ENCODE results near the gene METRN.

The METRN gene

DNA sequence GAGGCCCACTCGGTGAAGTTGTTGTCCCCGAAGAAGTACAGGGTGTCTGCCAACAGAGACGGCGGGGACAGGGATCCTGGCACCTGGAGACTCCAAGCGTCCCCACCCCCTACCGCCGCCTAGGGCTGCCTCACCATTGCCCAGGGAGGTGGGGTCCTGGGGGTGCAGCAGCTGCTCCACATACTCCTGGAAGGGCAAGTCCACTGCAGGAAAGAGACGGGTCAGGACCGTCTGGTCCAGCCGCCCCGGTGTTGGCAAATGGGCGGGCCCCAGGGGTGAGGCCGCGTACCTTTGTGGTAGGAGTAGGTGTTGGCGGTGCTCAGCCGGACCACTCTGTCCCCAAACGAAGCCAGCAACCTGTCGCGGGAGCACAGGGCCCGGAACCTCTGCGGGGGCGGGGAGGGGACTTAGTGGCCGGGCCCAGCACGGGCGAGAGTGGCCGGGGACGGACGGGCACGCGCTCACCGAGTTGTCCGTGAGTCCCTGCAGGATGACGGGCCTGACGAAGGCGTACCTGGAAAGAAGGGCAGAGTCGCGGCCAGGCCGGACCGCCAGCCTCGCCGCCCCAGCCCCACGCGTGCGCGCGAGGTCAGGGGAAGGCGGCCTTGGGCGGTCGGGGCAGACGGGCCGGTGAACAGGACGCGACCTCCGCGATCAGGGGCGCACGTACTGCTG, 31.4 kb upstream of the METRN start (continued):
- TF ChIP-seq ZNF510 (tag by site-specific recombination; IDR thresholded peaks at IDR 0.05; ENCODE audit: insufficient replicate concordance) (no peak), SCRT1 (tag by site-specific recombination; IDR thresholded peaks at IDR 0.05; ENCODE audit: borderline replicate concordance) (peak; percentile 65), ZNF792 (tag by site-specific recombination; IDR thresholded peaks at IDR 0.05) (no peak; the same call in 1 of the 2 replicates), KLF9 (tag by site-specific recombination; IDR thresholded peaks at IDR 0.05; ENCODE audit: low read depth) (peak; percentile 77), KLF8 (tag by site-specific recombination; IDR thresholded peaks at IDR 0.05) (peak; percentile 97), ZNF311 (tag by site-specific recombination; IDR thresholded peaks at IDR 0.05; ENCODE audit: borderline replicate concordance) (no peak), WT1 (tag by site-specific recombination; IDR thresholded peaks at IDR 0.05) (peak; percentile 48), ZNF48 (tag by site-specific recombination; IDR thresholded peaks at IDR 0.05) (no peak), ZNF423 (tag by site-specific recombination; IDR thresholded peaks at IDR 0.05) (no peak), ZBTB20 (tag by site-specific recombination; IDR thresholded peaks at IDR 0.05) (peak; percentile 48; the same call in 1 of the 2 replicates), ZBTB8A (tag by site-specific recombination; IDR thresholded peaks at IDR 0.05) (peak; percentile 4), ZNF521 (tag by site-specific recombination; IDR thresholded peaks at IDR 0.05) (no peak), ZNF791 (tag by site-specific recombination; IDR thresholded peaks at IDR 0.05) (no peak), ZNF548 (tag by site-specific recombination; IDR thresholded peaks at IDR 0.05) (no peak), REPIN1 (tag by site-specific recombination; IDR thresholded peaks at IDR 0.05; ENCODE audit: low read depth) (peak; percentile 16; the same call in 1 of the 2 replicates), ZFP41 (tag by site-specific recombination; IDR thresholded peaks at IDR 0.05; ENCODE audit: borderline replicate concordance) (no peak), ZFP37 (tag by site-specific recombination; IDR thresholded peaks at IDR 0.05) (peak; percentile 90; the same call in 1 of the 2 replicates), ZNF341 (tag by site-specific recombination; IDR thresholded peaks at IDR 0.05; ENCODE audit: low read depth) (peak; percentile 70), SALL2 (tag by site-specific recombination; IDR thresholded peaks at IDR 0.05; ENCODE audit: borderline replicate concordance) (no peak), ZNF16 (tag by site-specific recombination; IDR thresholded peaks at IDR 0.05; ENCODE audit: low read depth) (no peak), ZNF19 (tag by site-specific recombination; IDR thresholded peaks at IDR 0.05; ENCODE audit: low read depth) (no peak), ZNF585B (tag by site-specific recombination; IDR thresholded peaks at IDR 0.05) (no peak), YY1 (tag by site-specific recombination; IDR thresholded peaks at IDR 0.05) (no peak; the same call in 1 of the 2 replicates), ZNF677 (tag by site-specific recombination; IDR thresholded peaks at IDR 0.05) (no peak), KLF7 (tag by site-specific recombination; IDR thresholded peaks at IDR 0.05; ENCODE audit: borderline replicate concordance) (0 out of 2 replicates have a peak, but pooled peaks have one; percentile 51)
- TF ChIP-seq, protein P1, sequence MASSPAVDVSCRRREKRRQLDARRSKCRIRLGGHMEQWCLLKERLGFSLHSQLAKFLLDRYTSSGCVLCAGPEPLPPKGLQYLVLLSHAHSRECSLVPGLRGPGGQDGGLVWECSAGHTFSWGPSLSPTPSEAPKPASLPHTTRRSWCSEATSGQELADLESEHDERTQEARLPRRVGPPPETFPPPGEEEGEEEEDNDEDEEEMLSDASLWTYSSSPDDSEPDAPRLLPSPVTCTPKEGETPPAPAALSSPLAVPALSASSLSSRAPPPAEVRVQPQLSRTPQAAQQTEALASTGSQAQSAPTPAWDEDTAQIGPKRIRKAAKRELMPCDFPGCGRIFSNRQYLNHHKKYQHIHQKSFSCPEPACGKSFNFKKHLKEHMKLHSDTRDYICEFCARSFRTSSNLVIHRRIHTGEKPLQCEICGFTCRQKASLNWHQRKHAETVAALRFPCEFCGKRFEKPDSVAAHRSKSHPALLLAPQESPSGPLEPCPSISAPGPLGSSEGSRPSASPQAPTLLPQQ (tag by site-specific recombination; IDR thresholded peaks at IDR 0.05), result peak; percentile 89
- TF ChIP-seq, protein P2, sequence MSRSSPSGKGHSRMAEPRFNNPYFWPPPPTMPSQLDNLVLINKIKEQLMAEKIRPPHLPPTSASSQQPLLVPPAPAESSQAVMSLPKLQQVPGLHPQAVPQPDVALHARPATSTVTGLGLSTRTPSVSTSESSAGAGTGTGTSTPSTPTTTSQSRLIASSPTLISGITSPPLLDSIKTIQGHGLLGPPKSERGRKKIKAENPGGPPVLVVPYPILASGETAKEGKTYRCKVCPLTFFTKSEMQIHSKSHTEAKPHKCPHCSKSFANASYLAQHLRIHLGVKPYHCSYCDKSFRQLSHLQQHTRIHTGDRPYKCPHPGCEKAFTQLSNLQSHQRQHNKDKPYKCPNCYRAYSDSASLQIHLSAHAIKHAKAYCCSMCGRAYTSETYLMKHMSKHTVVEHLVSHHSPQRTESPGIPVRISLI (tag by site-specific recombination; IDR thresholded peaks at IDR 0.05), result no peak
- TF ChIP-seq, protein P3, sequence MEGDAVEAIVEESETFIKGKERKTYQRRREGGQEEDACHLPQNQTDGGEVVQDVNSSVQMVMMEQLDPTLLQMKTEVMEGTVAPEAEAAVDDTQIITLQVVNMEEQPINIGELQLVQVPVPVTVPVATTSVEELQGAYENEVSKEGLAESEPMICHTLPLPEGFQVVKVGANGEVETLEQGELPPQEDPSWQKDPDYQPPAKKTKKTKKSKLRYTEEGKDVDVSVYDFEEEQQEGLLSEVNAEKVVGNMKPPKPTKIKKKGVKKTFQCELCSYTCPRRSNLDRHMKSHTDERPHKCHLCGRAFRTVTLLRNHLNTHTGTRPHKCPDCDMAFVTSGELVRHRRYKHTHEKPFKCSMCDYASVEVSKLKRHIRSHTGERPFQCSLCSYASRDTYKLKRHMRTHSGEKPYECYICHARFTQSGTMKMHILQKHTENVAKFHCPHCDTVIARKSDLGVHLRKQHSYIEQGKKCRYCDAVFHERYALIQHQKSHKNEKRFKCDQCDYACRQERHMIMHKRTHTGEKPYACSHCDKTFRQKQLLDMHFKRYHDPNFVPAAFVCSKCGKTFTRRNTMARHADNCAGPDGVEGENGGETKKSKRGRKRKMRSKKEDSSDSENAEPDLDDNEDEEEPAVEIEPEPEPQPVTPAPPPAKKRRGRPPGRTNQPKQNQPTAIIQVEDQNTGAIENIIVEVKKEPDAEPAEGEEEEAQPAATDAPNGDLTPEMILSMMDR (tag by site-specific recombination; IDR thresholded peaks at IDR 0.05), result 0 out of 2 replicates have a peak, but pooled peaks have one; percentile 22
- TF ChIP-seq, protein P4, sequence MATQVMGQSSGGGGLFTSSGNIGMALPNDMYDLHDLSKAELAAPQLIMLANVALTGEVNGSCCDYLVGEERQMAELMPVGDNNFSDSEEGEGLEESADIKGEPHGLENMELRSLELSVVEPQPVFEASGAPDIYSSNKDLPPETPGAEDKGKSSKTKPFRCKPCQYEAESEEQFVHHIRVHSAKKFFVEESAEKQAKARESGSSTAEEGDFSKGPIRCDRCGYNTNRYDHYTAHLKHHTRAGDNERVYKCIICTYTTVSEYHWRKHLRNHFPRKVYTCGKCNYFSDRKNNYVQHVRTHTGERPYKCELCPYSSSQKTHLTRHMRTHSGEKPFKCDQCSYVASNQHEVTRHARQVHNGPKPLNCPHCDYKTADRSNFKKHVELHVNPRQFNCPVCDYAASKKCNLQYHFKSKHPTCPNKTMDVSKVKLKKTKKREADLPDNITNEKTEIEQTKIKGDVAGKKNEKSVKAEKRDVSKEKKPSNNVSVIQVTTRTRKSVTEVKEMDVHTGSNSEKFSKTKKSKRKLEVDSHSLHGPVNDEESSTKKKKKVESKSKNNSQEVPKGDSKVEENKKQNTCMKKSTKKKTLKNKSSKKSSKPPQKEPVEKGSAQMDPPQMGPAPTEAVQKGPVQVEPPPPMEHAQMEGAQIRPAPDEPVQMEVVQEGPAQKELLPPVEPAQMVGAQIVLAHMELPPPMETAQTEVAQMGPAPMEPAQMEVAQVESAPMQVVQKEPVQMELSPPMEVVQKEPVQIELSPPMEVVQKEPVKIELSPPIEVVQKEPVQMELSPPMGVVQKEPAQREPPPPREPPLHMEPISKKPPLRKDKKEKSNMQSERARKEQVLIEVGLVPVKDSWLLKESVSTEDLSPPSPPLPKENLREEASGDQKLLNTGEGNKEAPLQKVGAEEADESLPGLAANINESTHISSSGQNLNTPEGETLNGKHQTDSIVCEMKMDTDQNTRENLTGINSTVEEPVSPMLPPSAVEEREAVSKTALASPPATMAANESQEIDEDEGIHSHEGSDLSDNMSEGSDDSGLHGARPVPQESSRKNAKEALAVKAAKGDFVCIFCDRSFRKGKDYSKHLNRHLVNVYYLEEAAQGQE (tag by site-specific recombination; IDR thresholded peaks at IDR 0.05), result peak; percentile 26; the same call in 1 of the 2 replicates

Data from HEK293 (cell line).